GM15510 (cell line): ENCODE data around the gene STUB1.

Experiments used
- POLR2A ChIP-seq: IDR thresholded peaks from 3 replicates; pipeline ENCODE4 v1.6.1; 2011; ENCODE audit warnings: borderline replicate concordance; ENCODE audit not compliant: insufficient read length; ENCODE audit errors: extremely low read depth

Gene STUB1

DNA sequence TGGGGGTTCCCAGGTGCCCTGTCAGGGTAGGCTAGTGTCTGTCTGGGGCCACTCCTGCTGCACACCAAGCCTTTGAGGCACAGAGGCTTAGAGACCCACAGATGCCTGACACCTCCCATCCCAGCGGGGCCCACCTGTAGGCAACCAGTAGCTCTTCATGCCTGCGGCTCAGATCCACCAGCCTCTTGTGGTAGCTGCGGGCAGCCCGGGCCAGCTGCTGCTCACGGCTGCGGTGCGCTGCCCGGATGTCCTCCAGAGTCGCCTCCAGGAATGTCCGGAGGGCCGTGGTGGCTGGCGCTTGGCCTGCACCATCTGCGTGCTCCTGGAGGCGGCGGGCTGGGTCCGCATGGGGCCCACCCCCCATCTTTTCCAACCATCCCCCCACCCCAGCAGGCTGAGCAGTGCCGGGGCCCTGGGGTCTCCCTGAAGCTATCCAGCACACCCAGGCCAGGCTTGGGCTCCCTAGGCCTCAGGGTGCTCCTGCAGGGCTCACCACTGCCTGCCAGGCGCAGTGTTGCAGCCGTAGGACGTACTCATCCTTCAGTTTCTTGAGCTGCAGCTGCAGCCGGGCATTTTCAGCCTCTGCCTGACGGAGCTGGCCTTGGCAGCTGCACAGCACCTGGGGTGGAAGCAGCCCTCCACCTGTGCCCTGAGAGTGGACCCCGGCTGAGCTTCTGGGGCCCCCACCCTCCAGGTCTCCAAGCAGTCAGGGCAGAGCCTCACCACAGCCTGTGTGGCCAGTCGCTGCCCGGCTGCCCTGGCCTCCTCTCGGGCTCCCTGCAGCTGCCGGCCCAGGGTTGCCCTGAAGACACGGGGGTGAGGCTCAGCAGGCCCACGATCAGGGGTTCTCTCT is 44.2 kb downstream of the STUB1 start:
- peak; percentile 11 for TF ChIP-seq POLR2A

DNA sequence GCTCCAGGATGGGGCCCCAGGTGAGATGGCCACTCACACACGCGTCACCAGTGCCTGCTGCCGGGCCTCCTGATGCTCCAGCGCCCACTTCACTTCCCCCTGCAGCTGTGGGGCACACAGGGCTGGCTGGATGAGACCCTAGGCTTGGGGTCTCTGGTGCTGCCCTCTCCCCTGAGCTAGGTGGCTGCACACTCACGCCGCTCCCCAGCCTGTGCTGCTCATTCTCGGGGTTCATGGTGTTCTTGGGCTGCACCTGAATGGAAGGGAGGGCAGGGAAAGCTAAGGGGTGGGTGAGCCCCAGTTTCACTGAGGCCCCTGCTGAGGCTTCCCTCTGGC is 44.8 kb downstream of the STUB1 start:
- no peak for TF ChIP-seq POLR2A

DNA sequence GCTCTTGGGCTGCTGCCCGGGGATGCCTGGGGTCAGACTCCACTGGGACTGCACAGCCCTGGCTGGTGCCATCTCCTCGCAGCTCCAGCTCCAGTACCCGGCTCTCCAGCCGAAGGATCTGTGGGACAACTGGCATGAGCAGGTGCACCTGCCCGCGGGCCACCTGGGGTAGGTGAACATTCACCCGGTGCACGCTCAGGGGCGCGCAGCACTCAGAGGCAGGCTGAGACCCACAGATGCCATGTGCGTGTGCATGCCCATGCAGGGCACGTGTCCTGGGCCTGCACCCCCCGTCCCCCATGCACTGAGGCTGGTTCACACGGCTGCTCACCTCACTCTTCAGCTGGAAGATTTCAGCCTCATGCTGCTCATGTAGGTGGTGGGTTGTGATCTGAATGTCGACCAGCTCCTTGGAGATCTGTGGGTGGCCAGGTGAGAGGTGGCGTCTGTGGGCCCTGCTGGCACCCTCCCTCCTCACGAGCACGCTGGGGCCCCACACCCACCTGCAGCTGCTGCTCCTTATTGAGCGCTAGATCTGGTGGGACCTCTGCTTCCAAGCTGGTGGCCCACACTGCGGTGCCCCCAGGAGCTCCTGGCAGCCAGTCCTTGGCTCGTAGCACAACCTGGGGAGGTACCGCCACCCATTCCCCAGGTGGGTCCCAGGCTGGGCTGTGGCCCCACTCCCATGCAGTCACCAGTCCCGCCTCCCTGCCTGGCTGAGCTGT is 45.4 kb downstream of the STUB1 start:
- no peak for TF ChIP-seq POLR2A

DNA sequence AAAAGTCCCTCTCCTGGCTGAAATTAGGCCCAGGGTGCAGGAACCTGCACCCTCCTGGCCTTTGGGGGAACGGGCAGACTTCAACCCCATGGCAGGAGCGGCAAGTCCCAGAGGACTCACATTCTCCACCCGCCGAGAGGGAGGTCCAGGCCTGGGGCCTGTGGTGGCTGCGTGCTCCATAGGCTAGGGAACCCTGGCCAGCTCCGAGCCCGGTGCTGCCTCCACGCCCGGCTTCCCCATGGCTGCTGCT is 45.9 kb downstream of the STUB1 start:
- no peak for TF ChIP-seq POLR2A

DNA sequence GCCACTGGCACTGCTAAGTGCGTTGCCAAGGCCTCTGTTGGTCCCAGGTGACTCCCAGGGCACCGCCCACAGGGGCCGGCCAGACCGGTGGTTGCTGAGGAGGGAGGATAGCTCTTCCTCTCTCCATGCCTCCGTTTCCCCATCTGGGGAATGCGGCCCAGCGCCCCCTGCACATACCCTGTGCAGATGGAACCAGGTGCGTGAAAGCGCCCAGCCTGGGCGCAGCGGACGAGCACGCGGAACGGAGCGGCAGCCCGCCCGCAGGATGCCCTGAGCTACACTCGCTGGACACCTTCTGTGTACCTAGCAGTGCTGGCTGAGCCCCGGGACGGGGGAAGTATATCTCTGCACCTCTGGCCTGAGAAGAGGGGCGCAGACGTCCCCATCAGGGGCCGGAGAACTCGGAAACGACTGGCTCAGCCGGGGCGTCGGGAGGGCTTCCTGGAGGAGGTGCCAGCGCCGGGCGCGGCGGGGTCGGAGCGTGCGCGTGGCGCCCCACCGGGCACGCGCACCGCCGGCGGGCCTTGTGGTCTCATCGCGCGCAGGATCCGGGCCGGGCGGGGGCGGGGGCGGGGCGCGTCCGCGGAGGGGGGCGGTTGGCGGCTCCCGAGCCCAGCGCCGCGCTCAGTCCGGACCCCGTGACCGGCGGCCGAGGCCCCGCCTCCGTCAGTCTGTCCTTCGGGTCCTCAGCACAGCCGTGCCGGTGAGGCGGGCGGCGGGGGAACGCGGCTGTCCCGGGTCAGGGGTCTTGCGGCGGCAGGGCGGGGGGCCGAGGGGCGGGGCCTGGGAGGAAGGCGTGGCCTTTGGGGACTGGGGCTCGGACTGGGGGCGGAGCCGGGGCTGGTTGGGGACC is 46.5 kb downstream of the STUB1 start, which contains the start of the genes CCDC78 and HAGHL:
TSS of gene CCDC78 (minus strand) at position 6 of the 853 bp plus-strand sequence. CDS start 76 bp downstream, outside the sequence.
TSS of gene HAGHL (plus strand) at position 669 of the 853 bp plus-strand sequence. CDS start 404 bp downstream, outside the sequence.
- TF ChIP-seq POLR2A = no peak

DNA sequence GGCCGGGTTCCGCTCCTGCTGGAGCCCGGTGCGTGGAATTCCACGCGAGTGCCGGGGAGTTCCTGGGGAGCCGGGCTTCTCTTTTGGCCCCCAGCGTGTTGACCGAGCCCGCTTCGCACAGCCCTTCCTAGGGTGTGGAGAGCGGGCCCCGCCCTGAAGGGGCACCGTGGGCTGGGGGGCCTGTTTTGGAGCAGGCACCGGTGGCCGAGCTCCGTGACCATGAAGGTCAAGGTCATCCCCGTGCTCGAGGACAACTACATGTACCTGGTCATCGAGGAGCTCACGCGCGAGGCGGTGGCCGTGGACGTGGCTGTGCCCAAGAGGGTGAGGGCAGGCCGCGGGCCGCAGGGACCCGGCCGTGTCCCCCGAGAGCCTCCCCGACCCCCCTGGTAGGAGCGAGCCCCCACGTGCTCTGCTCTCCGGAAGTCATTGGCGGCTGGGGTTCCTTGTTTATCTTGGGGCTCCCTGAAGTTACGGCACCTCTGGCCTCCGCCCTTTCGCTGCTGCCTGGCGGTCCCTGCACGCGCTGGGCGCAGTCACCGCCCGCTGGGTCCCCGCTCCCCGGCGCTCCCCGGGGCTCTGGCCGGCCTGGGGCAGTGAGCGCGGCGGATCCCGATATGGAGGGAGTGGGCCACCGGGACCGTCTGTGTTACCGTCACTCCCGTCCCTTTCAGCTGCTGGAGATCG is 47.2 kb downstream of the STUB1 start:
- TF ChIP-seq POLR2A = peak; percentile 44

DNA sequence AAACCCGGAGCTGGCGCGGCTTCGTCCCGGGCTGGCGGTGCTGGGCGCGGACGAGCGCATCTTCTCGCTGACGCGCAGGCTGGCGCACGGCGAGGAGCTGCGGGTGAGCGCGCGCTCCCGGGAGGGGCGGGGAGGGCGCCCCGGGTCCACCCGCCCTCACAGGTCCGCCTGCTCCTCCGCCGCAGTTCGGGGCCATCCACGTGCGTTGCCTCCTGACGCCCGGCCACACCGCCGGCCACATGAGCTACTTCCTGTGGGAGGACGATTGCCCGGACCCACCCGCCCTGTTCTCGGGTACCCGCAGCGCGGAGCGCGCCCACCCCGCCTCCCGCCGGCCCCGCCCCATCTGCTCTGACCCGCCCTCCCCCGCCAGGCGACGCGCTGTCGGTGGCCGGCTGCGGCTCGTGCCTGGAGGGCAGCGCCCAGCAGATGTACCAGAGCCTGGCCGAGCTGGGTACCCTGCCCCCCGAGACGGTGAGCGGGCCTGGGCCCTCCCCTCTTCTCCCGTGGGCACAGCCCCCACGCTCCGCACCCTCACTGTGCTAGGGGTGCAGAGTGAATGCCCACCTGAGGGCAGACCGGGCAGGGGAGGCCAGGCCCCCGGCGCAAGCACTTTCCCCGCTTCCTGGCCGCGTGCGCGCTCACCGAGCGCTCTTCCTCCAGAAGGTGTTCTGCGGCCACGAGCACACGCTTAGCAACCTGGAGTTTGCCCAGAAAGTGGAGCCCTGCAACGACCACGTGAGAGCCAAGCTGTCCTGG is 48.1 kb downstream of the STUB1 start:
- peak; percentile 61 for TF ChIP-seq POLR2A

DNA sequence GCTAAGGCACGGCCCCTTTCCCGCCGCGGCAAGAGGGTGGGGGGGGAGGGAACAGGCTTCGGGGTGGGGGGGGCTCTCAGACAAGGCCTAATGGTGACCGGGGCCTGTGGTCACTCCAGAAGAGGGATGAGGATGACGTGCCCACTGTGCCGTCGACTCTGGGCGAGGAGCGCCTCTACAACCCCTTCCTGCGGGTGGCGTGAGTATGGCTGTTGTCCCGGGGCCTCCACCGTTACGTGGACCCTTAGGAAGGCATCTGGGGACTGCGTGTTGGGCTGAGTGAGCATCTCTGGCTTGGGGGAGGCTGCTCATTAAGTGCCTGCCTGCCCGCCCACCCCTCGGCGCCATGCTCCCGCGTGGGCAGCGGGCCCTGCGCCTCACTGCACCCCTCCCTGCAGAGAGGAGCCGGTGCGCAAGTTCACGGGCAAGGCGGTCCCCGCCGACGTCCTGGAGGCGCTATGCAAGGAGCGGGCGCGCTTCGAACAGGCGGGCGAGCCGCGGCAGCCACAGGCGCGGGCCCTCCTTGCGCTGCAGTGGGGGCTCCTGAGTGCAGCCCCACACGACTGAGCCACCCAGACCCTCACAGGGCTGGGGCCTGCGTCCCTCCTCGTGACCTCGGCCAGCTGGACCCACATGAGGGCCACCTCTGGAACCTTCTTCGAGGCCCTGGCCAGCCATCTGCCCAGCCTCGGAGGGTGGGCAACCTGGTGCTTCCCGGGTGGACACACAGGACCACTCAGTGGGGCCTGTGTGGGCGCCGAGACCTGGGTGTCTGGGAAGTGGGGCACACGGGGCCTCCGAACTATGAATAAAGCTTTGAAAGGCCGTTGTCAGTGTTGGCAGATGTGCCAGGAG is 48.9 kb downstream of the STUB1 start:
- TF ChIP-seq POLR2A = no peak

DNA sequence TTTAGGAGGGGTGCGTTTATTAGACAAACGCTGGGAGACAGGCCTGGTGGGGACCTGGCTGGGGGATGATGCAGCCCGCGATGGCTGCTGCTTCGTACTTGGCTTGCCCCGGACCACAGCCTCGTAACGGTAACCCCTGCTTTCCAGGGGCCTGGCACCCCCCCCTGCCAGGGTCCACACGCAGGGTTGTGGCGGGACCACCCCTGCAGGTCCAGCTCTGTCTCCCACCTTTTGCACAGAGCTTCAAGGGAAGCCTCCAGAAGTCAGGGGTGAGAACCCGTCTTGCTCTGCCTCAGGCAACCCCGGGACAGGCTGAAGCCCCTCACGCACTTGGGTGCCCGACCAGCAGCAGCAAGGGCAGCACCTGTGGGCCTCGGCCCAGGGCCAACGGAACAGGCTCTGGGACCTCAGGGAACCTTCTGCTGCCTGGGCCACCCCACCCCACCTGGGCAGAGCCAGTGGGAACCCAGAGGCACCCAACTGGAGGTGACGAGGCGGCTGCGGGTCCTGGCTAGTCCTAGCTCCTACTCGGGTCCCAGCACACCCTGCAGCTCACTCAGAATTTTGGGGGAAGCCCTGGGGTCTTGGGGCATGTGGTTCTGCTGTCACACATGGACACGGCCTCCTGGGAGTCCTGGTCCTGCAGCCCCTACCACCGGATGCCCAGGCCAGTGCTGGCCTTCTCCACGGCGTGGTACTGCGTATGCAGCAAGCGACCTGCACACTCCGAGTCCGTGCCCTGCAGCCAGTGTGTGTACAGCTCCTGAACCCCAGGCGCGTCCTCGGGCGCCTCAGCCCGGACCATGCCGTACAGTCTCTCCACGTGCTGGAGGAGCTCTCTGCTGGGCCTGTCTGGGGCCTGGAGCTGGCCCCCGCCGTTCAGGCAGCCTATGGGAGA is 49.8 kb downstream of the STUB1 start:
- peak; percentile 33 for TF ChIP-seq POLR2A

DNA sequence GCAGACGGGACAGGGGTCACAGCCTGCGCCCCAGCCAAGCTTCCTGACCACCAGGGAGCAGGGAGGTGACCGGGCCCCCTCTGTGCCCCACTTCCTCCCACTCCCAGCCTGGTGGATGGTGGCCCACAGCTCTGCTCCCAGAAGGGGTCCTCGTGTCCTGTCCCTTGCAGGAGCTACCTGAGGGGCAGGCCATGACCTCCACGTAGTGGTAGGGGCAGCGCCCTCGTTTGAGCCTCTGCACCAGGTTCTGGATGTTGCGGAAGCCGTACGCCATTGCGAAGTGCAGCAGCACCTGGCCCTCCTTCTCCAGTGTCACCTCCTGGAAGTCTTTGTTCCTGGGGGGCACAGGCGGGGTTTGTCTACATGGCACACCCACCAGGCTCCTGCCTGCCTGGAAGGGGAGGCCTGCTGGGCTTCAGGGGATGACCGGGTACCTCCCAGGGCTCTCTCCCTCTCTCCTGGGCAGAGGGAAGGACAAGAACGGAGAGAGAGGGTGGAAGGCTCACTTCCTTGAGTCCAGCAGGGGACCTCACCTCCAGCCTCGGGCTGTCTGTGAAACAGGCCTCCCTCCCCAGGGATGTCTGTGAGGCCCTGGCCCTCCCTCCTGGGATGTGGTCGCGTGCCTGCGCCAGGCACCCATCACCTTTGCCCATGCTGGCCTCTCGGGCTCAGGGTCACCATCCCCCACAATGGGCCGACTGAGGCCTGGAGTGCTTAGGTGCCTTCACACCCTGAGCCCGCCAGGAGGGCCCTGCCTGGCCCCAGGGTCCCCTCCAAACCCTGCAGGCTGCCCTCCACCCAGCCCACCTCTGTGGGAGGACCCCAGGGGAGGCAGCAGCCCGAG is 50.7 kb downstream of the STUB1 start:
- no peak for TF ChIP-seq POLR2A

DNA sequence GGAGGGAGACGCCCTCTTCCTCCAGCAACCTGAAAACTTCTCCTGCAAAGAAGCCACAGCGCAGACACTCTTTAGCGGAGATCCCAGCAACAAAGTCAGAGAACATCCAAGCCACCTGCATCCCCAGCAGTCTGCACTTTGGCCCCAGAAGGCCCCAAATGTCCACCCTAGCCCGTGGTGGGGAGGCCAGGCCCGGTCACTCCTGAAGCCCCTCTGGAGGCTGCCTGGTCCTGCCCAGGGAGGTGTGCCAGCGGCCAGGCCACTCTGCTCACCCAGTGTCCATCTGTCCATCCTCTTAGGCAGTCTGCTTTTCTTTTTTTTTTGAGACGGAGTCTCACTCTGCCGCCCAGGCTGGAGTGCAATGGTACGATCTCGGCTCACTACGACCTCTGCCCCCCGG is 52.1 kb downstream of the STUB1 start:
- no peak for TF ChIP-seq POLR2A
